ENCODE results near the gene IQGAP2. TPM values are rescaled to one million over a fixed set of nuclear protein-coding genes. Genes with fewer than 3 reads are reported as not detected.
A peak's percentile ranks its signal among the peaks of the same experiment; 100 is the strongest.
"Not testable (repeated sequence)": the region's sequence is repeated elsewhere in the genome, so short reads cannot be mapped to it uniquely, and the experiment has no call there.

Gene IQGAP2
- total and polyA plus RNA-seq, 2 donors from 2014 or later = 23.2 to 35.8 TPM

DNA sequence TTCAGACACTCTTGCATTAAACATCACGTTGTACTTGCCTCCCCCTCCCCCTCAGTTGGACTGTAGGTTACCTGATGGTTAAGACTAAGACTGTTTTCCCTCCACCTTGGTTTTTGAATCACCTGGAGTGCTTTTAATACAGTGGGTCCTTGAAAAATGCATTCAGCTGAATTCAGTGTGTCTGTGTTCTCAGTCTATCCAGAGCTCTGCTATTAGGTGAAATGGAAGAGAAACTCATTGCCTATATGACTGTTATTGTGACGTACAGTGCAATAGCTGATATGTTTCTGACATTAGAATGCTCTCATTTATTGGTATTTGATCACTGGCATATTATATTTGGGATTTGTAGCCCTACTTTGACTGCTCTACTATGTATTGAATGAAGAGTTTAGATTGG is 111.6 kb downstream of the IQGAP2 start:
- Histone ChIP-seq H3K4me3 (ENCODE audit: low read length in 3 of 3) (no peak overlapping the region), H3K27me3 (ENCODE audit: control insufficient read depth, insufficient read depth, low read length) (no peaks in the 10 kb centered on the region), H3K36me3 (ENCODE audit: control insufficient read depth in 2 of 3, insufficient read depth in 3 of 3, low read length in 3 of 3) (no peaks in the 10 kb centered on the region), H3K27ac (ENCODE audit: low read depth in 2 of 2, low read length in 2 of 2) (no peak overlapping the region), H3K9me3 (ENCODE audit: control insufficient read depth in 2 of 3, insufficient read depth in 1 of 3, low read length in 3 of 3) (no peaks in the 10 kb centered on the region), H3K9ac (ENCODE audit: low read length in 3 of 3) (no peak overlapping the region), H3K4me1 (ENCODE audit: control insufficient read depth in 2 of 3, insufficient read depth in 2 of 3, low read depth in 1 of 3, low read length in 3 of 3) (no peaks in the 10 kb centered on the region)
- TF ChIP-seq, protein P1, sequence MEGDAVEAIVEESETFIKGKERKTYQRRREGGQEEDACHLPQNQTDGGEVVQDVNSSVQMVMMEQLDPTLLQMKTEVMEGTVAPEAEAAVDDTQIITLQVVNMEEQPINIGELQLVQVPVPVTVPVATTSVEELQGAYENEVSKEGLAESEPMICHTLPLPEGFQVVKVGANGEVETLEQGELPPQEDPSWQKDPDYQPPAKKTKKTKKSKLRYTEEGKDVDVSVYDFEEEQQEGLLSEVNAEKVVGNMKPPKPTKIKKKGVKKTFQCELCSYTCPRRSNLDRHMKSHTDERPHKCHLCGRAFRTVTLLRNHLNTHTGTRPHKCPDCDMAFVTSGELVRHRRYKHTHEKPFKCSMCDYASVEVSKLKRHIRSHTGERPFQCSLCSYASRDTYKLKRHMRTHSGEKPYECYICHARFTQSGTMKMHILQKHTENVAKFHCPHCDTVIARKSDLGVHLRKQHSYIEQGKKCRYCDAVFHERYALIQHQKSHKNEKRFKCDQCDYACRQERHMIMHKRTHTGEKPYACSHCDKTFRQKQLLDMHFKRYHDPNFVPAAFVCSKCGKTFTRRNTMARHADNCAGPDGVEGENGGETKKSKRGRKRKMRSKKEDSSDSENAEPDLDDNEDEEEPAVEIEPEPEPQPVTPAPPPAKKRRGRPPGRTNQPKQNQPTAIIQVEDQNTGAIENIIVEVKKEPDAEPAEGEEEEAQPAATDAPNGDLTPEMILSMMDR (IDR thresholded peaks at IDR 0.05; ENCODE audit: borderline replicate concordance, extremely low read depth, insufficient read depth) = no peak
- no peak for DNase-seq
- intact Hi-C loops (cut with DNase I) = no loop called here
- FAIRE-seq = no peak

- Histone ChIP-seq H3K36me3 (ENCODE audit: control insufficient read depth in 2 of 3, insufficient read depth in 3 of 3, low read length in 3 of 3) (no peaks in the 10 kb centered on the region), H3K9ac (ENCODE audit: low read length in 3 of 3) (no peak overlapping the region), H3K4me3 (ENCODE audit: low read length in 3 of 3) (no peak overlapping the region), H3K4me1 (ENCODE audit: control insufficient read depth in 2 of 3, insufficient read depth in 2 of 3, low read depth in 1 of 3, low read length in 3 of 3) (peaks cover 0 to 3% (median 0%) of the 10 kb centered on the region in 3 donors), H3K27me3 (ENCODE audit: control insufficient read depth, insufficient read depth, low read length) (no peaks in the 10 kb centered on the region), H3K9me3 (ENCODE audit: control insufficient read depth in 2 of 3, insufficient read depth in 1 of 3, low read length in 3 of 3) (no peaks in the 10 kb centered on the region), H3K27ac (ENCODE audit: low read depth in 2 of 2, low read length in 2 of 2) (no peak overlapping the region)
- TF ChIP-seq, protein P1 (IDR thresholded peaks at IDR 0.05; ENCODE audit: borderline replicate concordance, extremely low read depth, insufficient read depth) = no peak
- DNase-seq (no peak), FAIRE-seq (no peak)
- intact Hi-C loops (cut with DNase I) = no loop called here
Measured at GRCh38 chr5:76517334-76517733, 114.2 kb downstream of the IQGAP2 start.

- H3K9ac ChIP-seq (ENCODE audit: low read length in 3 of 3); H3K4me1 ChIP-seq (ENCODE audit: control insufficient read depth in 2 of 3, insufficient read depth in 2 of 3, low read depth in 1 of 3, low read length in 3 of 3); FAIRE-seq; H3K27me3 ChIP-seq (ENCODE audit: control insufficient read depth, insufficient read depth, low read length); H3K4me3 ChIP-seq (ENCODE audit: low read length in 3 of 3); H3K36me3 ChIP-seq (ENCODE audit: control insufficient read depth in 2 of 3, insufficient read depth in 3 of 3, low read length in 3 of 3); H3K27ac ChIP-seq (ENCODE audit: low read depth in 2 of 2, low read length in 2 of 2); intact Hi-C loops (cut with DNase I); DNase-seq; H3K9me3 ChIP-seq (ENCODE audit: control insufficient read depth in 2 of 3, insufficient read depth in 1 of 3, low read length in 3 of 3): not testable (repeated sequence)
Measured at GRCh38 chr5:76518246-76518645, 115.2 kb downstream of the IQGAP2 start.

- Histone ChIP-seq H3K27me3 (ENCODE audit: control insufficient read depth, insufficient read depth, low read length) (no peaks in the 10 kb centered on the region), H3K4me3 (ENCODE audit: low read length in 3 of 3) (no peak overlapping the region), H3K9me3 (ENCODE audit: control insufficient read depth in 2 of 3, insufficient read depth in 1 of 3, low read length in 3 of 3) (no peaks in the 10 kb centered on the region), H3K4me1 (ENCODE audit: control insufficient read depth in 2 of 3, insufficient read depth in 2 of 3, low read depth in 1 of 3, low read length in 3 of 3) (peaks cover 0 to 3% (median 0%) of the 10 kb centered on the region in 3 donors), H3K27ac (ENCODE audit: low read depth in 2 of 2, low read length in 2 of 2) (peak overlapping the region; percentile 12 to 41), H3K36me3 (ENCODE audit: control insufficient read depth in 2 of 3, insufficient read depth in 3 of 3, low read length in 3 of 3) (no peaks in the 10 kb centered on the region), H3K9ac (ENCODE audit: low read length in 3 of 3) (no peak overlapping the region)
- DNase-seq (no peak), FAIRE-seq (no peak)
- intact Hi-C loops (cut with DNase I) = no loop called here
- TF ChIP-seq, protein P1 (IDR thresholded peaks at IDR 0.05; ENCODE audit: borderline replicate concordance, extremely low read depth, insufficient read depth) = no peak
Measured at GRCh38 chr5:76521240-76521758, 118.2 kb downstream of the IQGAP2 start.

Measured in kidney (tissue), 14 donors.